PC-9 (cell line): Measurements from ENCODE around the gene RHD.
"Not testable (repeated sequence)": the region's sequence is repeated elsewhere in the genome, so short reads cannot be mapped to it uniquely, and the experiment has no call there.

Experiments
- EZH2 ChIP-seq: fragments of 200-600 bp; sonication (generic); IDR thresholded peaks from 2 replicates; pipeline ENCODE4 v1.8.0; 2017; ENCODE audit warnings: antibody characterized with exemption, low read depth
- TF ChIP-seq, protein P1 (sequence below): fragments of 200-600 bp; sonication (generic); conservative IDR thresholded peaks from 2 replicates; pipeline ENCODE4 v1.6.1; 2017; ENCODE audit warnings: mixed run types, antibody characterized with exemption, mild to moderate bottlenecking, moderate library complexity

DNA sequence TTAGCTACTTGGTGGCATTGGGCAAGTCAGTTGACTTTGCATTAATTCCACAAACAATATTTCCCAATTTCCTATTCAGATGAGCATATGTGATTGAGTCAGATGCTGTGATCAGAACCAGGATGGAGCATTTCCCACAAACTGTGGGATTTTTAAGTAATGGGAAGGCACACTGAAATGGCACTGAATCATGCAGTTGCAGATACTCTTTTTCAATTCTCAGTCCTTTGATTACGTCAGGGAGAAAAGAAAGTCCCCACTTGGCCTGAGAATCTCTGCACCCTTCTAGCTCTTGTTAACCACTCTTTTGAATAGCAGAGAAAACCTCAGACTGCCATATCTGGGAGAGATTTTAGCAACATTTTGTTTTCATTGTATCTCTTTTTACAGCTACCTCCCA is 36.8 kb downstream of the RHD start:
- TF ChIP-seq EZH2: not testable (repeated sequence)
- TF ChIP-seq, protein P1, sequence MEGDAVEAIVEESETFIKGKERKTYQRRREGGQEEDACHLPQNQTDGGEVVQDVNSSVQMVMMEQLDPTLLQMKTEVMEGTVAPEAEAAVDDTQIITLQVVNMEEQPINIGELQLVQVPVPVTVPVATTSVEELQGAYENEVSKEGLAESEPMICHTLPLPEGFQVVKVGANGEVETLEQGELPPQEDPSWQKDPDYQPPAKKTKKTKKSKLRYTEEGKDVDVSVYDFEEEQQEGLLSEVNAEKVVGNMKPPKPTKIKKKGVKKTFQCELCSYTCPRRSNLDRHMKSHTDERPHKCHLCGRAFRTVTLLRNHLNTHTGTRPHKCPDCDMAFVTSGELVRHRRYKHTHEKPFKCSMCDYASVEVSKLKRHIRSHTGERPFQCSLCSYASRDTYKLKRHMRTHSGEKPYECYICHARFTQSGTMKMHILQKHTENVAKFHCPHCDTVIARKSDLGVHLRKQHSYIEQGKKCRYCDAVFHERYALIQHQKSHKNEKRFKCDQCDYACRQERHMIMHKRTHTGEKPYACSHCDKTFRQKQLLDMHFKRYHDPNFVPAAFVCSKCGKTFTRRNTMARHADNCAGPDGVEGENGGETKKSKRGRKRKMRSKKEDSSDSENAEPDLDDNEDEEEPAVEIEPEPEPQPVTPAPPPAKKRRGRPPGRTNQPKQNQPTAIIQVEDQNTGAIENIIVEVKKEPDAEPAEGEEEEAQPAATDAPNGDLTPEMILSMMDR: not testable (repeated sequence)
